HG03064 (cell line): ENCODE data around the gene ARHGDIG.
"Not testable (repeated sequence)": the region's sequence is repeated elsewhere in the genome, so short reads cannot be mapped to it uniquely, and the experiment has no call there.

ENCODE experiments used
- ATAC-seq: cut with Tn5 transposase; IDR thresholded peaks from one replicate; pipeline ENCODE4 v1.9.1; 2021; ENCODE audit warnings: low read depth; ENCODE audit not compliant: unreplicated experiment

Gene ARHGDIG

GRCh38 chr16:322476-323143 lies 42.2 kb downstream of the ARHGDIG start:
- no peak for ATAC-seq

- no peak for ATAC-seq
Measured at GRCh38 chr16:324201-324450, 43.7 kb downstream of the ARHGDIG start.

DNA sequence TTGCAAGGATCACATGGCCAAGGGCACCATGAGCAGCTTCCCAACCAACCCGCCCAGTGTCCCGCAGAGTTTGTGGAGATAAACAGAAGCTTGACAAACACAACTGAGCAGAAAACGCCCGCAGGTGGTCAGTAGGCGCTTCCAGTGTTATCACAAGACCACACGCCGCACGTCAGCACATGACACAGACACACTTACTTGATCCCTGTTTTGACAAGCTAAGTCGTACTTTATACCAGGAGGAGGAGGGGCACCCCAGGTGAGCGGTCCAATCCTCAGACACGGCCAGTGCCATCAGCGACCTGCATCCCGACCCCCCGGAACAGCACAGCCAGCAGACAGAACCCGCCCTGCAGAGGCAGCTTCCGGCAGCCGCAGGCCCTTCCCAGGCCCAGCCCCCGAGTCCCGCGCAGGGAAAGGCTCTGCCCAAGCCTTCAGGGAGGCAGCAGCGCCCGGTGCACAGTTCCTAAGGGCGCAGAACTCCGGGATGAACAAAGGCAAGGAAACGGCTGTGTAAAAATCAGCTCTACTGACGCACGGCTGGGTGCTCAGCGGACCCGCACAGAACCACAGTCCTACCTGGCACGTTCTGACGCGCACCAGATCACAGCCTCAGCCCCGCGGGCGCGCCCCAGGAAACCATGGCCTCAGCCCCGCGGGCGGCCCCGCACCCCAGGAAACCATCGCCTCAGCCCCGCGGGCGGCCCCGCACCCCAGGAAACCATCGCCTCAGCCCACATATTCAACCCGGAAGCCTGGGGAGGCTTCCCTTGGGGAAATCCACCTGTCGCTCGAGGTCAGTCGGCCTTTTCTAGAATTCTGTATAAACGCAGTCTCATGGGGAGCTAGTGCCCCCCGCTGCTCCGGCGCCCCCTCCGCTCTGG lies 44.3 kb downstream of the ARHGDIG start:
- no peak for ATAC-seq

DNA sequence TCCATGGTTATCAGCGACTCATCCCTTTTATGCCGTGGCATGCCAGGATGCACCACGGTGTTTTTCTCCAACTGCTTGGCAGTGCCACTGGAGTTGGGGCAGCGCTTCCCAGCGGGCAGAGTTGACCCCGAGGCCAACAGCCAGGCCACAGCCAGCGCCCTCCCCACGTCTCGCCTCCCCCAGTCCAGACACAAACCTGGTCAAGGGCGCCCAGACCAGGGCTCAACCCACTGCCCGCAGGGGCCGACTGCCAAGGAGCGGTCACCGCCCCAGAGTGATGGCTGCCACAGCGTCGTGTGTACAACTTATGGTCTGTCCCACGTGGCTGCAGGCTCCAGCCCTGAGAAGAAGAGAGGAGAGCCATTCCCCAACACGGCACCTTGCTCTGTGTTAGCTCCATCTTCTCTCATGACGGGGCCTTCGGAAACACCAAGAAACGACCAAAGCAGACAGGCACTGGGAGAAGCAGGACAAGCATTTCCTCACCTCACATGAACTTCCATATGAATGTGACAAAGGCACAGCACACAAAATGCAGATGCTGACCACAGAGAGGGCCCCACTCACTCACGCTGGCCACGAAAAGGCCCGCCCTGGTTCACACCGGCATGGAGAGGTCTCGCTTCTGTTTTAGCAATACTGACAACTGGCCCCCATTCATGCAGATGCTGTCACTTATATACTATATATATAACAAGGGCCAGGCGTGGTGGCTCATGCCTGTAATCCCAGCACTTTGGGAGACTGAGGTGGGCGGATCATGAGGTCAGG lies 45.2 kb downstream of the ARHGDIG start:
- no peak for ATAC-seq

DNA sequence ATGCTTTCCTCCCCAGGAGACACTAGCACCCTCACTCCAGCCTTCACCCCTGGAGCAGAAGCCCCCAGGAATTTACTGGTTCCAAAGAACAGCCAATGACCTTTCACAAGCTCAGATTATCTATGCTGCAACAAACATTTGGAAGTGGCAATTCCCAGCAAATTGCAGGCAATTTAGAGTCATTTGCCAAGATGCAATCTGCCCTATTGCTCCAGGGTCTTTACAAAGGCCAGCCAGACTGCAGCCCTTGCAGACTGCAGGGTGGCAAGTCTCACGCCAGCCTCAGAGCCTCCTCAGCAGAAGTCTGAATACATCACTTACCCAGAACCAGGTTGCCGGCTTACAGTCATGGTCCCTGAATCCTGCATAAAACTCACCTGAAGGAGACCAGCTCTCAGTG lies 50.4 kb downstream of the ARHGDIG start:
- no peak for ATAC-seq

DNA sequence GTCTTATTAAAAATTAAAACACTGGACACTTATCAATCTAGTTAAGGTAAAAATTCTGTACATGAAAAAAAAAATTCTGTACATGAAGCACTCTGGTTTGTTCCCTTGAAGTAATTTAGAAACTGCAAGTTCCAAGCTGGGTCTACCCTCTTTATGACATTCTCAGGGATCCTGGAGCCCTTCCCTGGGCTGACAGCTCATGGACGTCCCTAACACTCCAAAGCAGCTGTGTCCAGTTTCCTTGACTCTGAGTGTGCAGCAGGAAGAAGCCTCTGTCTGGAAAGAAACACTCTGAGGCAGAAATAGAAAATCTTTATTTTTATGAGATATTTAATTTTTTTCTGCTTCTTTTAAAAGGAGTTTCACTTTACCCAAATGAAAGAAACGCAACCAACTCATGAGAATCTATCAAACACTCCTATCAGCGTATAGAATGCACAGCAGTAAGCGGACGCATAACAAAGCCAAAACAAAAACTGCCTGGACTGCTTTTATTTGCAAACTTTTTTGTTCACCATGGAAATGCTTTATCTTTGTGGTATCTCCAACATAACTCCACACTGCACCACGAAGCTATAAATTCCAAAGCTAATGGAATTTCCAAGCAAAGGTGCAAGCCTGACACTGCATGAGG lies 50.9 kb downstream of the ARHGDIG start:
- not testable (repeated sequence) for ATAC-seq
